GM12874 (cell line): ENCODE data around the gene TSPAN5.

Experiments
- TF ChIP-seq, protein P1 (sequence below): IDR thresholded peaks from 2 replicates; pipeline ENCODE4 v1.5.1; 2011; ENCODE audit warnings: low read depth, mild to moderate bottlenecking, control low read depth, low read length, moderate library complexity; ENCODE audit not compliant: insufficient read depth

TSPAN5 gene

DNA sequence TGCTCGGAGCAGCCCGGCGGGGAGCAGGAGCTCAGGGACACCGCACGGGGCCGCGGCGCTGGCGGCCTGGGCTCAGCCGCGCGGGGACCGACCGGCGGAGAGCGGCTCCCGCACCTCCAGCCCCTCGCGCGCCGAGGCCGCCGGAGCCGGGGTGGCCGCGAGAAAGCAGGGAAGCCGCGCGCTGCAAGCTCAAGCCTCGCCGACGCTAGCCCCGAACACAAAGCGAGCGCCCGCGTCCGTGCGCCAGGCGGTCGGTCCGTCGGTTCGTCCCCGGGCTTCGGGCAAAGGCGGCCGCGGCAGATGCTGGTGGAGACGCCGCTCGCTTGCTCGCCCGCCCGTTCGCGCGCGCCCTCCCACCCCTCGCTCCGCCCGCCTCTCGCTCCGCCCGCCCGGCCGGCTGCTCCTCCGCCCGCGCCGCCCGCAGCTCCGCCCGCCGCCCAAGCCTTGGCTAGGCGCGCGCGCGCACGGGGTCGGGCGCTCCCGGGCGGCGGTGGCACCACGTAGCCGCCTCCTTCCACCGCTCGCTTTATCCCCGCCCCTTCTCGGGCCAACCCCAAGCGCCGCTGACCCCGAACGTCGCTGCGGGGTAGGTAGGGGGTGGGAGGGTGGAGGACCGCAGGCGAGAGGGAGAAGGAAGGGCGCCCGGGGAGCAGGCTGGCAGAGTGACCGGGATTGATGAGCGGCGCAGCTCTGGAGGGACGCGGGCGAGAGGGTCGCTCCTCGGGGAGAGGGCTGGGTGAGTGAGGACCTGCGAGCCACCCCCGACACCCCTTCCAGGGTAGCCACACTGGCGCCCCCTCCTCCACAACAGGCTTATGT, at the start of gene TSPAN5:
TSPAN5 (minus strand) TSS at position 325 of the 819 bp plus-strand sequence.
- TF ChIP-seq, protein P1, sequence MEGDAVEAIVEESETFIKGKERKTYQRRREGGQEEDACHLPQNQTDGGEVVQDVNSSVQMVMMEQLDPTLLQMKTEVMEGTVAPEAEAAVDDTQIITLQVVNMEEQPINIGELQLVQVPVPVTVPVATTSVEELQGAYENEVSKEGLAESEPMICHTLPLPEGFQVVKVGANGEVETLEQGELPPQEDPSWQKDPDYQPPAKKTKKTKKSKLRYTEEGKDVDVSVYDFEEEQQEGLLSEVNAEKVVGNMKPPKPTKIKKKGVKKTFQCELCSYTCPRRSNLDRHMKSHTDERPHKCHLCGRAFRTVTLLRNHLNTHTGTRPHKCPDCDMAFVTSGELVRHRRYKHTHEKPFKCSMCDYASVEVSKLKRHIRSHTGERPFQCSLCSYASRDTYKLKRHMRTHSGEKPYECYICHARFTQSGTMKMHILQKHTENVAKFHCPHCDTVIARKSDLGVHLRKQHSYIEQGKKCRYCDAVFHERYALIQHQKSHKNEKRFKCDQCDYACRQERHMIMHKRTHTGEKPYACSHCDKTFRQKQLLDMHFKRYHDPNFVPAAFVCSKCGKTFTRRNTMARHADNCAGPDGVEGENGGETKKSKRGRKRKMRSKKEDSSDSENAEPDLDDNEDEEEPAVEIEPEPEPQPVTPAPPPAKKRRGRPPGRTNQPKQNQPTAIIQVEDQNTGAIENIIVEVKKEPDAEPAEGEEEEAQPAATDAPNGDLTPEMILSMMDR = no peak

DNA sequence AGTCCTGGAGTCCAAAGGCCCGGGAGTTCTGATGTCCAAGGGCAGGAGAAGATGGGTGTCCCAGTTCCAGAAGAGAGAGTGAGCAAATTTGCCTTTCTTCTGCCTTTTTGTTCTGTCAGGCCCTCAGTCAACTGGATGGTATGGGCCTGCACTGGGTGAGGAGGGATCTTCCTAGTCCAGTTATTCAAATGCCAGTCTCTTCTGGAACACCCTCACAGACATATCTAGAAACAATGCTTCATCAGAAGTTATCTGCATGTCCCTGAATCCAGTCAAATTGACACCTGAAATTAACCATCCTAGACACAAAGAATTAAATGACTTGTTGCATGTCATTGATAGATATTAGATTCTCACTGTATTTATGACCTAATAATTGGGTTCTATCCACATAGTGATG, 48.5 kb upstream of the TSPAN5 start:
- TF ChIP-seq, protein P1 = no peak

DNA sequence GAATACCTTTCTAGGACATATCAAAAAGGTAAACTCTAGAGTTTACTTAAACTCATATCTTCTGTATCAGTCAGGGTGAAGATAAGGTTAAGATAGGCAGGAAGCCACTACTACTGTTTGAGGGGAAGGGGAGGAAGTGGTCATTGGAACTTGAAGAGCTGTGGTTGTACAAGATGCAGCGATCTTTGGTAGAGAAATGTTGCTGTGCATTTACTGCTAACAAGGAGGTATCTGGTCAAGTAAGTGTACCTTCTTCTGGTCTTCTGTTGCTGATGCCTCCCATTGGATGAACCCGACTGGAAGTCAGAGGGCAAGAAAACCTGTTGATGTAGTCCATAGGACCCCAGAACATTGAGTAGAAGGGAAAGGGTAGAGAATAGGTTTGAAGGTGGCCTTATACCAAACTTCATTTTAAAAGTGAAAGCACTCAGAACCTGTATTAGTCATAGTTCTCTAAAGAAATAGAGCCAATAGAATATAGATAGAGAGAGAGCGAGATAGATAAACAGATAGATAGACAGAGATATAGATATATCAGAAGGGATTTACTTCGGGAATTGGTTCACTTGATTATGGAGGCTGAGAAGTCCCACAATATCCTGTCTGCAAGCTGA, 47.9 kb upstream of the TSPAN5 start:
- TF ChIP-seq, protein P1 = no peak

DNA sequence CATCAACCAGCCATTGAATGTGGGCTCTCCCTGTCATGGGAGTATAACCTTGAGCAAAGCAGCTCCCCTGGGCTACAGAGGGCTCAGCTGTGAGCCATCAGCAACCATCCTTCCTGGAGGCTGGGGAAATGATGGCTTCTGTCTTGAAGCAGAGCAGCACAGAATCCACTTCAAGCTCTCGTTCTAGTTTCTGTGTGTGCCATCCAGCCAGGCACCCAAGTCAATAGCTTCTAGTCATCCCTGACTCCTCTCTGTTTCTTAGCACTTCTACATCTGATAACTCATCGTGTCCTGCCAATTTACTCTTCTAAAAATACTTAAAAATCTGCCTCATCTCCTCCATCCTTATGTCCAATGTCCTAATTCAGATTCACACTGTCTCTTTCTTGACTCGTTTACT, 42.2 kb upstream of the TSPAN5 start:
- TF ChIP-seq, protein P1 = no peak

DNA sequence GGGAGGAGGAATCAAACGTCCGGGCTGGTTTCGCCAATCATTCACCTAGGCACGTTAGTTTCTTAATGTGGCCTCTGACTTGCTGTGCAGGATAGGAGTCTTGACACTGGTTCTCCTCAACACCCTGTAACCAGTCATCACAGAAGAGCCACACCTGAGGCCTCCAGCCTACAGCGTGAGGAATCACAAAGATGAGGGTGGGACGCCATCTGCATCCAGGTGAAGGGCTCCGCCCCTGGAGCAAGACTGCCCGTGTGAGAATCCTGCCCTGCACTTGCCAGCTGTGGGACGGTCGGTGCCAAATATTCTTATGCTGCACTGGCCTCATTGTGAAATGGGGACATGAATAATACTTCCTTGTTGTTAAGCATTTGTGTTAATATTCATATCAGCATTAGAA, 35.7 kb upstream of the TSPAN5 start:
- TF ChIP-seq, protein P1 = no peak

DNA sequence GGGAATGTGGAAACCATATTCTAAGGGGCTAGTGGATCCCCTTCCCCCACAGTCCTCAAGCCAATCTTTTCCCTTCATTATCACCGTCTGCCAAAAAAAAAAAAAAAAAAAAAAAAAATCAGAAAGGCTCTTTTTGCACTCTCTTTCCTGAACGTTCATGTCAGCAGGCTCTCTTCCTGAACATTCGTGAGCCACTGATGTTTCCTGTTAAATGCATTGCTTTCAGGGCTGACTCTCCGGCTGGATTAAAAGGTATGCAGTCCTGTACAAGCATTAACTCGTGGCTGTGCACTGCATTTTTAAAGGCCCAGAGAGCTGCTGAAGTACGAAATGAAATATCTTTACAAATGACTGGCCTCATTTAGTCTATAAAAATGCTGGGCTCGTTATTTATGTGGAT, 34.0 kb upstream of the TSPAN5 start:
- TF ChIP-seq, protein P1 = no peak

DNA sequence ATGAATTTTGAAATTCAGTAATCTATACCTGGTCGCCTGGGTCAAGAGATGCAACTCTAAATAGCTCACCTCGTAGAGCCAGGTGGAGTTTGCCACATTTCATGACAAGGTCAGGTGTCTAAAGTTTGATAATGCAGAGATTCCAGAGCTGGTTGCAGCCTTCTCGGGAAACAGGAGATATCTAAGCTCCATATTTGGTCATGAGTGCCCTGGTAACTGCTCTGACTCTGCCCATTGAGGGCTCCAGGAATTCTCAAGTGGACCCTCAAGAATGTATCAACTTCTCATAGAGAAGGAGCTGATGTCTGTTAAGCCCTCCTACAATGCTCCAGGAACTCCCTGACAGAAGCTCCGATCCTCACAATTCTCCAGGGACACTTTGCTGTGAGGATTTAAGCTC, 33.2 kb upstream of the TSPAN5 start:
- TF ChIP-seq, protein P1 = no peak
